Panc1 (cell line): ENCODE measurements around the gene DNAL1.
"Not testable (repeated sequence)": the region's sequence is repeated elsewhere in the genome, so short reads cannot be mapped to it uniquely, and the experiment has no call there.

Source experiments
- TF ChIP-seq, protein P1 (sequence below): fragments of 450-650 bp; IDR thresholded peaks from 2 replicates; pipeline ENCODE4 v1.5.1; 2017; ENCODE audit warnings: mild to moderate bottlenecking
- TF ChIP-seq, protein P2 (sequence below), 2 experiments: IDR thresholded peaks; 2 replicates each; pipeline ENCODE4 v1.6.1; 2011 to 2012; ENCODE audit warnings: low read depth in 2 of 2, control low read depth in 1 of 2, low read length in 1 of 2, mild to moderate bottlenecking in 1 of 2, moderate library complexity in 1 of 2; ENCODE audit not compliant: insufficient read depth in 1 of 2

DNA sequence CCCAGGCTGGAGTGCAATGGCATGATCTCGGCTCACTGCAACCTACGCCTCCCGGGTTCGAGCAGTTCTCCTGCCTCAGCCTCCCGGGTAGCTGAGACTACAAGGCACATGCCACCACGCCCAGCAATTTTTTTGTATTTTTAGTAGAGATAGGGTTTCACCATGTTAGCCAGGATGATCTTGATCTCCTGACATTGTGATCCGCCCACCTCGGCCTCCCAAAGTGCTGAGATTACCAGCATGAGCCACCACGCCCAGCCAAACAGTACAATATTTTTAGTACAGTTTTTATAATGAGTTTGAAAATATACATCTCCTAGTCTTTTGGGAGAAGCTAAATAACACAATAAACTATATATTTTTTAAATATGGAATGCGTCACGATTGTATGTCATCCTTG lies 14.4 kb downstream of the DNAL1 start:
- TF ChIP-seq, protein P1, sequence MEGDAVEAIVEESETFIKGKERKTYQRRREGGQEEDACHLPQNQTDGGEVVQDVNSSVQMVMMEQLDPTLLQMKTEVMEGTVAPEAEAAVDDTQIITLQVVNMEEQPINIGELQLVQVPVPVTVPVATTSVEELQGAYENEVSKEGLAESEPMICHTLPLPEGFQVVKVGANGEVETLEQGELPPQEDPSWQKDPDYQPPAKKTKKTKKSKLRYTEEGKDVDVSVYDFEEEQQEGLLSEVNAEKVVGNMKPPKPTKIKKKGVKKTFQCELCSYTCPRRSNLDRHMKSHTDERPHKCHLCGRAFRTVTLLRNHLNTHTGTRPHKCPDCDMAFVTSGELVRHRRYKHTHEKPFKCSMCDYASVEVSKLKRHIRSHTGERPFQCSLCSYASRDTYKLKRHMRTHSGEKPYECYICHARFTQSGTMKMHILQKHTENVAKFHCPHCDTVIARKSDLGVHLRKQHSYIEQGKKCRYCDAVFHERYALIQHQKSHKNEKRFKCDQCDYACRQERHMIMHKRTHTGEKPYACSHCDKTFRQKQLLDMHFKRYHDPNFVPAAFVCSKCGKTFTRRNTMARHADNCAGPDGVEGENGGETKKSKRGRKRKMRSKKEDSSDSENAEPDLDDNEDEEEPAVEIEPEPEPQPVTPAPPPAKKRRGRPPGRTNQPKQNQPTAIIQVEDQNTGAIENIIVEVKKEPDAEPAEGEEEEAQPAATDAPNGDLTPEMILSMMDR, result not testable (repeated sequence)
- TF ChIP-seq, protein P2, sequence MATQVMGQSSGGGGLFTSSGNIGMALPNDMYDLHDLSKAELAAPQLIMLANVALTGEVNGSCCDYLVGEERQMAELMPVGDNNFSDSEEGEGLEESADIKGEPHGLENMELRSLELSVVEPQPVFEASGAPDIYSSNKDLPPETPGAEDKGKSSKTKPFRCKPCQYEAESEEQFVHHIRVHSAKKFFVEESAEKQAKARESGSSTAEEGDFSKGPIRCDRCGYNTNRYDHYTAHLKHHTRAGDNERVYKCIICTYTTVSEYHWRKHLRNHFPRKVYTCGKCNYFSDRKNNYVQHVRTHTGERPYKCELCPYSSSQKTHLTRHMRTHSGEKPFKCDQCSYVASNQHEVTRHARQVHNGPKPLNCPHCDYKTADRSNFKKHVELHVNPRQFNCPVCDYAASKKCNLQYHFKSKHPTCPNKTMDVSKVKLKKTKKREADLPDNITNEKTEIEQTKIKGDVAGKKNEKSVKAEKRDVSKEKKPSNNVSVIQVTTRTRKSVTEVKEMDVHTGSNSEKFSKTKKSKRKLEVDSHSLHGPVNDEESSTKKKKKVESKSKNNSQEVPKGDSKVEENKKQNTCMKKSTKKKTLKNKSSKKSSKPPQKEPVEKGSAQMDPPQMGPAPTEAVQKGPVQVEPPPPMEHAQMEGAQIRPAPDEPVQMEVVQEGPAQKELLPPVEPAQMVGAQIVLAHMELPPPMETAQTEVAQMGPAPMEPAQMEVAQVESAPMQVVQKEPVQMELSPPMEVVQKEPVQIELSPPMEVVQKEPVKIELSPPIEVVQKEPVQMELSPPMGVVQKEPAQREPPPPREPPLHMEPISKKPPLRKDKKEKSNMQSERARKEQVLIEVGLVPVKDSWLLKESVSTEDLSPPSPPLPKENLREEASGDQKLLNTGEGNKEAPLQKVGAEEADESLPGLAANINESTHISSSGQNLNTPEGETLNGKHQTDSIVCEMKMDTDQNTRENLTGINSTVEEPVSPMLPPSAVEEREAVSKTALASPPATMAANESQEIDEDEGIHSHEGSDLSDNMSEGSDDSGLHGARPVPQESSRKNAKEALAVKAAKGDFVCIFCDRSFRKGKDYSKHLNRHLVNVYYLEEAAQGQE (IDR thresholded peaks at IDR 0.05; ENCODE audit: insufficient read depth in 1 of 2, low read depth in 2 of 2, low read length in 1 of 2), result not testable (repeated sequence)
